HEK293 (cell line): ENCODE results near the gene USP32.
A peak's percentile ranks its signal among the peaks of the same experiment; 100 is the strongest.

Source experiments
- CTCF ChIA-PET: fragments of 350-600 bp; formaldehyde crosslinking; extraction: SDS; loops from one replicate; lab custom pipeline; 2021; ENCODE audit warnings: antibody characterized with exemption; lab: Yijun Ruan, JAX
- POLR2A ChIA-PET: fragments of 300-600 bp; formaldehyde crosslinking; extraction: SDS; loops from one replicate; lab custom pipeline; 2020; ENCODE audit warnings: antibody characterized with exemption, inconsistent platforms; lab: Yijun Ruan, JAX
- H3K27ac ChIP-seq: fragments of 200-500 bp; sonication (Bioruptor generic); 2 replicates; pipeline ENCODE4 v1.5.1; 2014; ENCODE audit warnings: low read depth, low read length, control low read depth, inconsistent platforms; ENCODE audit errors: extremely low read depth
- H3K36me3 ChIP-seq, 2 experiments: fragments of 200-500 bp in 1 of 2; sonication (Bioruptor generic) in 1 of 2; 1 replicate in 1 of 2; 2 replicates in 1 of 2; pipeline ENCODE4 v1.5.1; 2014 to 2017; ENCODE audit warnings: inconsistent platforms in 2 of 2, low read length in 2 of 2; ENCODE audit not compliant: control insufficient read depth in 2 of 2, insufficient read depth in 1 of 2
- H3K4me1 ChIP-seq: fragments of 200-500 bp; sonication (Bioruptor generic); 2 replicates; pipeline ENCODE4 v1.5.1; 2014; ENCODE audit warnings: mild to moderate bottlenecking, low read length, inconsistent platforms; ENCODE audit not compliant: control insufficient read depth, insufficient read depth
- H3K4me3 ChIP-seq: 2 replicates; pipeline ENCODE4 v1.5.1; 2011; ENCODE audit warnings: low read depth, mild to moderate bottlenecking, control low read depth, low read length, moderate library complexity
- H3K9me3 ChIP-seq: fragments of 200-500 bp; sonication (Bioruptor generic); 2 replicates; pipeline ENCODE4 v1.5.1; 2014; ENCODE audit warnings: low read depth, low read length, inconsistent platforms; ENCODE audit not compliant: control insufficient read depth, insufficient read depth
- PRDM4 ChIP-seq: fragments of 450-650 bp; formaldehyde crosslinking; IDR thresholded peaks from 2 replicates; pipeline ENCODE4 v1.5.1; 2017; ENCODE audit warnings: missing biosample characterization, missing genetic modification characterization
- RBAK ChIP-seq: fragments of 450-650 bp; formaldehyde crosslinking; IDR thresholded peaks from 2 replicates; pipeline ENCODE4 v1.5.1; 2016; ENCODE audit warnings: missing biosample characterization, missing genetic modification characterization
- SCRT1 ChIP-seq: fragments of 450-650 bp; formaldehyde crosslinking; IDR thresholded peaks from 2 replicates; pipeline ENCODE4 v1.5.1; 2016; ENCODE audit warnings: missing biosample characterization, missing genetic modification characterization, borderline replicate concordance
- SCRT2 ChIP-seq: fragments of 450-650 bp; formaldehyde crosslinking; IDR thresholded peaks from 2 replicates; pipeline ENCODE4 v1.5.1; 2016; ENCODE audit warnings: missing biosample characterization, missing genetic modification characterization
- WT1 ChIP-seq: fragments of 450-650 bp; formaldehyde crosslinking; IDR thresholded peaks from 2 replicates; pipeline ENCODE4 v1.5.1; 2016; ENCODE audit warnings: missing biosample characterization, missing genetic modification characterization
- ZBTB44 ChIP-seq: fragments of 450-650 bp; IDR thresholded peaks from 2 replicates; pipeline ENCODE4 v1.5.1; 2018; ENCODE audit warnings: missing biosample characterization, mild to moderate bottlenecking, missing genetic modification characterization
- ZNF10 ChIP-seq: fragments of 450-650 bp; formaldehyde crosslinking; IDR thresholded peaks from 2 replicates; pipeline ENCODE4 v1.5.1; 2017; ENCODE audit warnings: missing biosample characterization, missing genetic modification characterization
- ZNF223 ChIP-seq: fragments of 450-650 bp; formaldehyde crosslinking; IDR thresholded peaks from 2 replicates; pipeline ENCODE4 v1.5.1; 2016; ENCODE audit warnings: missing biosample characterization, missing genetic modification characterization
- ZNF280D ChIP-seq: fragments of 450-650 bp; formaldehyde crosslinking; IDR thresholded peaks from 2 replicates; pipeline ENCODE4 v1.5.1; 2016; ENCODE audit warnings: missing biosample characterization, missing genetic modification characterization
- ZNF335 ChIP-seq: fragments of 450-650 bp; formaldehyde crosslinking; conservative IDR thresholded peaks from 2 replicates; pipeline ENCODE4 v1.5.1; 2016; ENCODE audit warnings: missing biosample characterization, missing genetic modification characterization
- ZNF341 ChIP-seq: fragments of 450-650 bp; formaldehyde crosslinking; IDR thresholded peaks from 2 replicates; pipeline ENCODE4; 2016; ENCODE audit warnings: low read depth, missing biosample characterization, missing genetic modification characterization
- ZNF366 ChIP-seq: fragments of 450-650 bp; formaldehyde crosslinking; conservative IDR thresholded peaks from 2 replicates; pipeline ENCODE4 v1.5.1; 2016; ENCODE audit warnings: missing biosample characterization, missing genetic modification characterization
- ZNF776 ChIP-seq: fragments of 450-650 bp; formaldehyde crosslinking; IDR thresholded peaks from 2 replicates; pipeline ENCODE4 v1.5.0; 2017; ENCODE audit warnings: missing biosample characterization, missing genetic modification characterization, borderline replicate concordance
- ZSCAN4 ChIP-seq: fragments of 450-650 bp; formaldehyde crosslinking; IDR thresholded peaks from 2 replicates; pipeline ENCODE4 v1.5.1; 2017; ENCODE audit warnings: missing biosample characterization, missing genetic modification characterization
- TF ChIP-seq, protein P1 (sequence below): fragments of 450-650 bp; formaldehyde crosslinking; IDR thresholded peaks from 2 replicates; pipeline ENCODE4 v1.5.1; 2016; ENCODE audit warnings: missing biosample characterization, missing genetic modification characterization

Gene USP32

GRCh38 chr17:60154616-60155426 is 237.1 kb downstream of the USP32 start:
- no peaks in the 10 kb centered on the region for H3K36me3 ChIP-seq
- H3K9me3 ChIP-seq = no peaks in the 10 kb centered on the region
- no peak overlapping the region for H3K4me3 ChIP-seq
- H3K27ac ChIP-seq = no peak overlapping the region
- H3K4me1 ChIP-seq = no peaks in the 10 kb centered on the region
- TF ChIP-seq ZNF223 (tag by site-specific recombination) (no peak), ZNF280D (tag by site-specific recombination) (no peak), SCRT2 (peak; percentile 90), ZSCAN4 (tag by site-specific recombination) (no peak), PRDM4 (no peak), ZNF10 (tag by site-specific recombination) (no peak), ZBTB44 (tag by site-specific recombination) (no peak), ZNF335 (tag by site-specific recombination) (no peak), ZNF366 (tag by site-specific recombination) (no peak), SCRT1 (tag by site-specific recombination) (0 out of 2 replicates have a peak, but pooled peaks have one; percentile 35), ZNF776 (tag by site-specific recombination) (no peak), RBAK (tag by site-specific recombination) (no peak), WT1 (tag by site-specific recombination) (peak; percentile 37; the same call in 1 of the 2 replicates), ZNF341 (tag by site-specific recombination) (0 out of 2 replicates have a peak, but pooled peaks have one; percentile 10)
- TF ChIP-seq, protein P1, sequence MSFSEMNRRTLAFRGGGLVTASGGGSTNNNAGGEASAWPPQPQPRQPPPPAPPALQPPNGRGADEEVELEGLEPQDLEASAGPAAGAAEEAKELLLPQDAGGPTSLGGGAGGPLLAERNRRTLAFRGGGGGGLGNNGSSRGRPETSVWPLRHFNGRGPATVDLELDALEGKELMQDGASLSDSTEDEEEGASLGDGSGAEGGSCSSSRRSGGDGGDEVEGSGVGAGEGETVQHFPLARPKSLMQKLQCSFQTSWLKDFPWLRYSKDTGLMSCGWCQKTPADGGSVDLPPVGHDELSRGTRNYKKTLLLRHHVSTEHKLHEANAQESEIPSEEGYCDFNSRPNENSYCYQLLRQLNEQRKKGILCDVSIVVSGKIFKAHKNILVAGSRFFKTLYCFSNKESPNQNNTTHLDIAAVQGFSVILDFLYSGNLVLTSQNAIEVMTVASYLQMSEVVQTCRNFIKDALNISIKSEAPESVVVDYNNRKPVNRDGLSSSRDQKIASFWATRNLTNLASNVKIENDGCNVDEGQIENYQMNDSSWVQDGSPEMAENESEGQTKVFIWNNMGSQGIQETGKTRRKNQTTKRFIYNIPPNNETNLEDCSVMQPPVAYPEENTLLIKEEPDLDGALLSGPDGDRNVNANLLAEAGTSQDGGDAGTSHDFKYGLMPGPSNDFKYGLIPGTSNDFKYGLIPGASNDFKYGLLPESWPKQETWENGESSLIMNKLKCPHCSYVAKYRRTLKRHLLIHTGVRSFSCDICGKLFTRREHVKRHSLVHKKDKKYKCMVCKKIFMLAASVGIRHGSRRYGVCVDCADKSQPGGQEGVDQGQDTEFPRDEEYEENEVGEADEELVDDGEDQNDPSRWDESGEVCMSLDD (tag by site-specific recombination) = no peak
- ChIA-PET POLR2A (no interaction called here), CTCF (interaction anchor here (1.0 kb wide), 1 partner anchor 13 kb away, joined by 3 read pairs; no protein-coding TSS in a partner anchor)
